ENCODE results near the gene KRTAP10-6.

DNA sequence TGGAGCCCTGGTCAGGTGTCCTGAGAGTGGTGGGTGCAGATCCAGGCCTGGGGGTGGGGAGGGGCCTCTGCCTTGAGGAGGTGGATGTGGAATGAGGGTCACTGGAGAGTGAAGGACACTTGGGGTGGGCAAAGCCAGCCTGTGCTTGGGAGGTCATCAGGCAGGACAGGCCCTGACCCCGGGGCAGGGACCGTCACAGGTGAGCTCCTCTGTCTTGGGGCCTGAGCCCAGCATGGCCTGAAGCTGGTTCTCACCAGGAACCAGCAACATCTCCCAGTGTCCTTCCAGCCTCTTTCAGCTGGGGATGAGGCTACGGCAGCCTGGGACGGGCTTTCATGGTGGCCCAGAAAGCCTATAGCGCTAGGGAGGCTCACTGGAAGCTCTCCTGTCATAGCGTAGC, 40.2 kb downstream of the KRTAP10-6 start:
- TF ChIP-seq, protein P1, sequence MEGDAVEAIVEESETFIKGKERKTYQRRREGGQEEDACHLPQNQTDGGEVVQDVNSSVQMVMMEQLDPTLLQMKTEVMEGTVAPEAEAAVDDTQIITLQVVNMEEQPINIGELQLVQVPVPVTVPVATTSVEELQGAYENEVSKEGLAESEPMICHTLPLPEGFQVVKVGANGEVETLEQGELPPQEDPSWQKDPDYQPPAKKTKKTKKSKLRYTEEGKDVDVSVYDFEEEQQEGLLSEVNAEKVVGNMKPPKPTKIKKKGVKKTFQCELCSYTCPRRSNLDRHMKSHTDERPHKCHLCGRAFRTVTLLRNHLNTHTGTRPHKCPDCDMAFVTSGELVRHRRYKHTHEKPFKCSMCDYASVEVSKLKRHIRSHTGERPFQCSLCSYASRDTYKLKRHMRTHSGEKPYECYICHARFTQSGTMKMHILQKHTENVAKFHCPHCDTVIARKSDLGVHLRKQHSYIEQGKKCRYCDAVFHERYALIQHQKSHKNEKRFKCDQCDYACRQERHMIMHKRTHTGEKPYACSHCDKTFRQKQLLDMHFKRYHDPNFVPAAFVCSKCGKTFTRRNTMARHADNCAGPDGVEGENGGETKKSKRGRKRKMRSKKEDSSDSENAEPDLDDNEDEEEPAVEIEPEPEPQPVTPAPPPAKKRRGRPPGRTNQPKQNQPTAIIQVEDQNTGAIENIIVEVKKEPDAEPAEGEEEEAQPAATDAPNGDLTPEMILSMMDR (IDR thresholded peaks at IDR 0.05), result no peak
- TF ChIP-seq EP300 (IDR thresholded peaks at IDR 0.05), result no peak
- no peak for TF ChIP-seq POLR2A (IDR thresholded peaks at IDR 0.05)
